Liver (tissue), 9 donors: Measurements from ENCODE around the gene GSAP. TPM values are rescaled to one million over a fixed set of nuclear protein-coding genes. Genes with fewer than 3 reads are reported as not detected.
A peak's percentile ranks its signal among the peaks of the same experiment; 100 is the strongest.

Experiments
- DNase-seq: peaks from one replicate; pipeline ENCODE4 v3.0.0-alpha.2; 2017; ENCODE audit warnings: low spot score
- H3K27ac ChIP-seq, 2 donors: one replicate each; pipeline ENCODE4 v1.7.0; 2013; ENCODE audit warnings: inconsistent platforms in 2 of 2, low read length in 2 of 2, control low read depth in 1 of 2, low read depth in 1 of 2, mild to moderate bottlenecking in 1 of 2
- H3K27me3 ChIP-seq, 4 donors: one replicate each; pipeline versions ENCODE4 v1.6.1 to v1.7.0; 2013; ENCODE audit warnings: low read length in 3 of 4, inconsistent platforms in 1 of 4, mild to moderate bottlenecking in 1 of 4, moderate library complexity in 1 of 4; ENCODE audit not compliant: control insufficient read depth in 4 of 4, insufficient read depth in 4 of 4
- H3K36me3 ChIP-seq, 4 donors: one replicate each; pipeline versions ENCODE4 v1.6.1 to v1.7.0; 2013; ENCODE audit warnings: low read length in 3 of 4, mild to moderate bottlenecking in 3 of 4, low read depth in 1 of 4, moderate library complexity in 1 of 4; ENCODE audit not compliant: control insufficient read depth in 4 of 4, insufficient read depth in 3 of 4
- H3K4me1 ChIP-seq, 4 donors: one replicate each; pipeline versions ENCODE4 v1.6.1 to v1.7.0; 2013; ENCODE audit warnings: low read length in 3 of 4, mild to moderate bottlenecking in 3 of 4, moderate library complexity in 1 of 4; ENCODE audit not compliant: control insufficient read depth in 4 of 4, insufficient read depth in 4 of 4
- H3K4me3 ChIP-seq, 3 donors: one replicate each; pipeline versions ENCODE4 v1.6.1 to v1.7.0; 2013; ENCODE audit warnings: low read length in 3 of 3, control low read depth in 1 of 3, low read depth in 1 of 3, mild to moderate bottlenecking in 1 of 3
- H3K9ac ChIP-seq, 2 donors: one replicate each; pipeline ENCODE4 v1.7.0; 2013; ENCODE audit warnings: low read length in 2 of 2, mild to moderate bottlenecking in 2 of 2, moderate library complexity in 2 of 2, control low read depth in 1 of 2, low read depth in 1 of 2
- H3K9me3 ChIP-seq, 4 donors: one replicate each; pipeline versions ENCODE4 v1.6.1 to v1.7.0; 2013; ENCODE audit warnings: low read length in 3 of 4; ENCODE audit not compliant: control insufficient read depth in 4 of 4
- EGR1 ChIP-seq, 2 donors: IDR thresholded peaks; 2 replicates each; pipeline ENCODE4 v1.6.1; 2016 to 2018; ENCODE audit warnings: antibody characterized with exemption in 2 of 2, low read depth in 2 of 2
- FOXA1 ChIP-seq: IDR thresholded peaks from 2 replicates; pipeline ENCODE4 v1.6.1; 2016; ENCODE audit warnings: antibody characterized with exemption
- FOXA2 ChIP-seq: IDR thresholded peaks from 2 replicates; pipeline ENCODE4 v1.6.1; 2016; ENCODE audit warnings: antibody characterized with exemption
- GABPA ChIP-seq, 2 donors: IDR thresholded peaks in 1 of 2; conservative IDR thresholded peaks in 1 of 2; 2 replicates each; pipeline ENCODE4 v1.6.1; 2016; ENCODE audit warnings: antibody characterized with exemption in 2 of 2, mild to moderate bottlenecking in 1 of 2, moderate library complexity in 1 of 2
- HNF4A ChIP-seq, 2 donors: conservative IDR thresholded peaks; 2 replicates each; pipeline ENCODE4 v1.6.1; 2016; ENCODE audit warnings: antibody characterized with exemption in 2 of 2, mild to moderate bottlenecking in 2 of 2
- HNF4G ChIP-seq: IDR thresholded peaks from 2 replicates; pipeline ENCODE4 v1.6.1; 2016; ENCODE audit warnings: antibody characterized with exemption
- JUND ChIP-seq, 2 donors: IDR thresholded peaks; 2 replicates each; pipeline ENCODE4 v1.6.1; 2016; ENCODE audit warnings: antibody characterized with exemption in 2 of 2
- NR2F2 ChIP-seq: IDR thresholded peaks from 2 replicates; pipeline ENCODE4 v1.6.1; 2016; ENCODE audit warnings: antibody characterized with exemption
- RAD21 ChIP-seq, 2 donors: IDR thresholded peaks; 2 replicates each; pipeline ENCODE4 v1.6.1; 2016; ENCODE audit warnings: antibody characterized with exemption in 2 of 2, mild to moderate bottlenecking in 2 of 2
- RXRA ChIP-seq, 2 donors: IDR thresholded peaks; 2 replicates each; pipeline ENCODE4 v1.6.1; 2017 to 2018; ENCODE audit warnings: antibody characterized with exemption in 2 of 2, mild to moderate bottlenecking in 1 of 2
- SP1 ChIP-seq: IDR thresholded peaks from 2 replicates; pipeline ENCODE4 v1.6.1; 2018; ENCODE audit warnings: antibody characterized with exemption, mild to moderate bottlenecking
- TAF1 ChIP-seq: conservative IDR thresholded peaks from 2 replicates; pipeline ENCODE4 v1.6.1; 2016; ENCODE audit warnings: antibody characterized with exemption, mild to moderate bottlenecking
- YY1 ChIP-seq: IDR thresholded peaks from 2 replicates; pipeline ENCODE4 v1.6.1; 2016; ENCODE audit warnings: antibody characterized with exemption, mild to moderate bottlenecking
- polyA plus RNA-seq, 2 donors: library from polyadenylated mRNA; stranded (reverse) in 1 of 2; unstranded in 1 of 2; fragments of 200-250 nt in 1 of 2; fragments of >200 nt in 1 of 2; fragmentation: Nextera tagmentation in 1 of 2; extraction: Ambion mirVana in 1 of 2; gene quantifications; one replicate each; pipeline versions ENCODE4 v1.2.1 to v1.2.3, GENCODE V29; 2013 to 2015
- total RNA-seq, 2 donors: library from RNA; depleted of rRNA; stranded (reverse); fragments of >200 nt; gene quantifications; one replicate each; pipeline ENCODE4 v1.2.3, GENCODE V29; 2014
- TF ChIP-seq, protein P1 (sequence below): IDR thresholded peaks from 2 replicates; pipeline ENCODE4 v1.6.1; 2016; ENCODE audit warnings: antibody characterized with exemption
- TF ChIP-seq, protein P2 (sequence below): IDR thresholded peaks from 2 replicates; pipeline ENCODE4 v1.6.1; 2016; ENCODE audit warnings: antibody characterized with exemption
- TF ChIP-seq, protein P3 (sequence below): IDR thresholded peaks from 2 replicates; pipeline ENCODE4 v1.6.1; 2016; ENCODE audit warnings: antibody characterized with exemption, mild to moderate bottlenecking
- TF ChIP-seq, protein P4 (sequence below): fragments of 150-350 bp; IDR thresholded peaks from 2 replicates; pipeline ENCODE4 v1.5.1; 2017; ENCODE audit warnings: improper control_type of control experiment, low read depth, low read length; ENCODE audit not compliant: missing input control
- TF ChIP-seq, protein P5 (sequence below): IDR thresholded peaks from 2 replicates; pipeline ENCODE4 v1.6.1; 2016; ENCODE audit warnings: antibody characterized with exemption
- donor health status: healthy.
- donor health status: healthy.
- donor health status: healthy.
- donor health status: healthy.
- donor health status: healthy.

The GSAP gene
- total and polyA plus RNA-seq, 4 donors = 4.1 to 30.9 (median 17.7) TPM

DNA sequence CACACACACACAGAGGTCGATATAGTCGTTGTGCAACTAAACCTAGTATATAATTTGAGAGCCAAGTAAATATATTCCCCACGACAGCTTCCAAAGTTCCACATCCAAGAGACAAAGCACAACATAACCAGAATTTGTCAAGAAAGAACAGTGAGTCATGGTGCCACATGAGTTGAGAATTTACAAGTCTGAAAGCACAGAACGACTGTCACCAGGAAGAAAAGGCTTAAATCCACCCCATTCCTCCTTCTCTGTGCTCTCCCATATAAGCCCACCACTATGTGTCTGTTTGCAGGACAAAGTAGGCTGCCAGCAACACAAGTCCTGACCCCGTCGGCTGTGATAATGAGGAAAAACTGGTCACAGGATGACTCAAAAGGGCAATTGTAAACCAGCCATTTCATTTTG is 32.8 kb downstream of the GSAP start (continued):
- TF ChIP-seq, protein P1, sequence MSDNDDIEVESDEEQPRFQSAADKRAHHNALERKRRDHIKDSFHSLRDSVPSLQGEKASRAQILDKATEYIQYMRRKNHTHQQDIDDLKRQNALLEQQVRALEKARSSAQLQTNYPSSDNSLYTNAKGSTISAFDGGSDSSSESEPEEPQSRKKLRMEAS = peak; percentile 47
- TF ChIP-seq GABPA (IDR thresholded peaks at IDR 0.05 in 1 of 2, conservative IDR thresholded peaks at IDR 0.05 in 1 of 2) = peak in 1 of 2 donors; percentile 26

DNA sequence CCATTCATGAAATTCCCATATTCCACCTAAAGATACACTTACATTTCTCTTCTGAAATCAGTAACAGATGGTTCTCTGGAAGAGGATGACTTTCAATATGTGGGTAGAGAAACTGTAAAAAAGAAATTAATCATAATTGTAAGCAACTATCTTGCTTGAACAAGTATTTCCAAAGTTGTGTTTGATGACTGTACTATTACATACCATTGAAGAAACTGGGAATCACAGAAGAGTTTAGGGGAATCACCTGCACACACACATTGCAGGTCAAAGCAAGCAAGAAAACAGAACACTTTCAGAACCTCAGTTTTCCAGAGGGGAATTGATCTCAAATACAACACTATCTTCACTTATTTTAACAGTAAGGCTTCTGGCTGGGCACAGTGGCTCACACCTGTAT is 33.6 kb downstream of the GSAP start:
- no peak for DNase-seq
- no peak overlapping the region for H3K9ac ChIP-seq
- H3K9me3 ChIP-seq = no peaks in the 10 kb centered on the region
- H3K36me3 ChIP-seq = peaks cover 2 to 15% (median 8%) of the 10 kb centered on the region in 4 donors
- no peak overlapping the region for H3K27ac ChIP-seq
- TF ChIP-seq TAF1 (no peak), RAD21 (IDR thresholded peaks at IDR 0.05) (no peak), GABPA (IDR thresholded peaks at IDR 0.05 in 1 of 2, conservative IDR thresholded peaks at IDR 0.05 in 1 of 2) (no peak), NR2F2 (no peak), EGR1 (IDR thresholded peaks at IDR 0.05; ENCODE audit: low read depth in 2 of 2) (no peak), JUND (IDR thresholded peaks at IDR 0.05) (no peak), HNF4G (no peak), YY1 (no peak), FOXA1 (no peak), SP1 (no peak), RXRA (IDR thresholded peaks at IDR 0.05) (no peak), HNF4A (conservative IDR thresholded peaks at IDR 0.05) (no peak), FOXA2 (no peak)
- TF ChIP-seq, protein P2, sequence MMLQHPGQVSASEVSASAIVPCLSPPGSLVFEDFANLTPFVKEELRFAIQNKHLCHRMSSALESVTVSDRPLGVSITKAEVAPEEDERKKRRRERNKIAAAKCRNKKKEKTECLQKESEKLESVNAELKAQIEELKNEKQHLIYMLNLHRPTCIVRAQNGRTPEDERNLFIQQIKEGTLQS = no peak
- TF ChIP-seq, protein P3, sequence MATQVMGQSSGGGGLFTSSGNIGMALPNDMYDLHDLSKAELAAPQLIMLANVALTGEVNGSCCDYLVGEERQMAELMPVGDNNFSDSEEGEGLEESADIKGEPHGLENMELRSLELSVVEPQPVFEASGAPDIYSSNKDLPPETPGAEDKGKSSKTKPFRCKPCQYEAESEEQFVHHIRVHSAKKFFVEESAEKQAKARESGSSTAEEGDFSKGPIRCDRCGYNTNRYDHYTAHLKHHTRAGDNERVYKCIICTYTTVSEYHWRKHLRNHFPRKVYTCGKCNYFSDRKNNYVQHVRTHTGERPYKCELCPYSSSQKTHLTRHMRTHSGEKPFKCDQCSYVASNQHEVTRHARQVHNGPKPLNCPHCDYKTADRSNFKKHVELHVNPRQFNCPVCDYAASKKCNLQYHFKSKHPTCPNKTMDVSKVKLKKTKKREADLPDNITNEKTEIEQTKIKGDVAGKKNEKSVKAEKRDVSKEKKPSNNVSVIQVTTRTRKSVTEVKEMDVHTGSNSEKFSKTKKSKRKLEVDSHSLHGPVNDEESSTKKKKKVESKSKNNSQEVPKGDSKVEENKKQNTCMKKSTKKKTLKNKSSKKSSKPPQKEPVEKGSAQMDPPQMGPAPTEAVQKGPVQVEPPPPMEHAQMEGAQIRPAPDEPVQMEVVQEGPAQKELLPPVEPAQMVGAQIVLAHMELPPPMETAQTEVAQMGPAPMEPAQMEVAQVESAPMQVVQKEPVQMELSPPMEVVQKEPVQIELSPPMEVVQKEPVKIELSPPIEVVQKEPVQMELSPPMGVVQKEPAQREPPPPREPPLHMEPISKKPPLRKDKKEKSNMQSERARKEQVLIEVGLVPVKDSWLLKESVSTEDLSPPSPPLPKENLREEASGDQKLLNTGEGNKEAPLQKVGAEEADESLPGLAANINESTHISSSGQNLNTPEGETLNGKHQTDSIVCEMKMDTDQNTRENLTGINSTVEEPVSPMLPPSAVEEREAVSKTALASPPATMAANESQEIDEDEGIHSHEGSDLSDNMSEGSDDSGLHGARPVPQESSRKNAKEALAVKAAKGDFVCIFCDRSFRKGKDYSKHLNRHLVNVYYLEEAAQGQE = no peak
- TF ChIP-seq, protein P1 = no peak
- TF ChIP-seq, protein P4, sequence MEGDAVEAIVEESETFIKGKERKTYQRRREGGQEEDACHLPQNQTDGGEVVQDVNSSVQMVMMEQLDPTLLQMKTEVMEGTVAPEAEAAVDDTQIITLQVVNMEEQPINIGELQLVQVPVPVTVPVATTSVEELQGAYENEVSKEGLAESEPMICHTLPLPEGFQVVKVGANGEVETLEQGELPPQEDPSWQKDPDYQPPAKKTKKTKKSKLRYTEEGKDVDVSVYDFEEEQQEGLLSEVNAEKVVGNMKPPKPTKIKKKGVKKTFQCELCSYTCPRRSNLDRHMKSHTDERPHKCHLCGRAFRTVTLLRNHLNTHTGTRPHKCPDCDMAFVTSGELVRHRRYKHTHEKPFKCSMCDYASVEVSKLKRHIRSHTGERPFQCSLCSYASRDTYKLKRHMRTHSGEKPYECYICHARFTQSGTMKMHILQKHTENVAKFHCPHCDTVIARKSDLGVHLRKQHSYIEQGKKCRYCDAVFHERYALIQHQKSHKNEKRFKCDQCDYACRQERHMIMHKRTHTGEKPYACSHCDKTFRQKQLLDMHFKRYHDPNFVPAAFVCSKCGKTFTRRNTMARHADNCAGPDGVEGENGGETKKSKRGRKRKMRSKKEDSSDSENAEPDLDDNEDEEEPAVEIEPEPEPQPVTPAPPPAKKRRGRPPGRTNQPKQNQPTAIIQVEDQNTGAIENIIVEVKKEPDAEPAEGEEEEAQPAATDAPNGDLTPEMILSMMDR = no peak
- TF ChIP-seq, protein P5, sequence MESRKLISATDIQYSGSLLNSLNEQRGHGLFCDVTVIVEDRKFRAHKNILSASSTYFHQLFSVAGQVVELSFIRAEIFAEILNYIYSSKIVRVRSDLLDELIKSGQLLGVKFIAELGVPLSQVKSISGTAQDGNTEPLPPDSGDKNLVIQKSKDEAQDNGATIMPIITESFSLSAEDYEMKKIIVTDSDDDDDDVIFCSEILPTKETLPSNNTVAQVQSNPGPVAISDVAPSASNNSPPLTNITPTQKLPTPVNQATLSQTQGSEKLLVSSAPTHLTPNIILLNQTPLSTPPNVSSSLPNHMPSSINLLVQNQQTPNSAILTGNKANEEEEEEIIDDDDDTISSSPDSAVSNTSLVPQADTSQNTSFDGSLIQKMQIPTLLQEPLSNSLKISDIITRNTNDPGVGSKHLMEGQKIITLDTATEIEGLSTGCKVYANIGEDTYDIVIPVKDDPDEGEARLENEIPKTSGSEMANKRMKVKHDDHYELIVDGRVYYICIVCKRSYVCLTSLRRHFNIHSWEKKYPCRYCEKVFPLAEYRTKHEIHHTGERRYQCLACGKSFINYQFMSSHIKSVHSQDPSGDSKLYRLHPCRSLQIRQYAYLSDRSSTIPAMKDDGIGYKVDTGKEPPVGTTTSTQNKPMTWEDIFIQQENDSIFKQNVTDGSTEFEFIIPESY = no peak
- H3K4me1 ChIP-seq = peaks cover 7 to 15% (median 11%) of the 10 kb centered on the region in 4 donors
- H3K4me3 ChIP-seq = no peak overlapping the region
- no peaks in the 10 kb centered on the region for H3K27me3 ChIP-seq
